Loucy (cell line): ENCODE results near the gene ALAS1.

Source experiments
- H2AFZ ChIP-seq: fragments of 200-600 bp; sonication (generic); 2 replicates; pipeline ENCODE4 v1.6.0; 2016; ENCODE audit warnings: antibody characterized with exemption, mild to moderate bottlenecking, low read length, moderate library complexity
- H3F3A ChIP-seq: fragments of 200-600 bp; 2 replicates; pipeline ENCODE4 v1.6.0; 2016; ENCODE audit warnings: antibody characterized with exemption, low read depth, mild to moderate bottlenecking
- H3K27me3 ChIP-seq: fragments of 200-600 bp; sonication (generic); 2 replicates; pipeline ENCODE4 v1.6.1; 2014; ENCODE audit warnings: low read length, mild to moderate bottlenecking; ENCODE audit not compliant: insufficient read depth, poor library complexity, severe bottlenecking
- H3K36me3 ChIP-seq: fragments of 200-600 bp; sonication (generic); 2 replicates; pipeline ENCODE4 v1.6.1; 2016; ENCODE audit warnings: low read length; ENCODE audit not compliant: insufficient read depth
- H3K4me1 ChIP-seq: fragments of 200-600 bp; sonication (generic); 2 replicates; pipeline ENCODE4 v1.5.1; 2014; ENCODE audit warnings: low read length, mild to moderate bottlenecking; ENCODE audit not compliant: insufficient read depth, poor library complexity, severe bottlenecking
- H3K4me2 ChIP-seq: fragments of 200-600 bp; sonication (generic); 2 replicates; pipeline ENCODE4 v1.6.0; 2014; ENCODE audit warnings: antibody characterized with exemption, low read length, low read depth, mild to moderate bottlenecking; ENCODE audit not compliant: poor library complexity, severe bottlenecking
- H3K4me3 ChIP-seq: fragments of 200-600 bp; sonication (generic); 2 replicates; pipeline ENCODE4 v1.5.1; 2014; ENCODE audit warnings: low read length, mild to moderate bottlenecking, mixed read lengths; ENCODE audit not compliant: poor library complexity, severe bottlenecking
- H3K79me2 ChIP-seq: fragments of 200-600 bp; sonication (generic); 2 replicates; pipeline ENCODE4 v1.6.1; 2014; ENCODE audit warnings: low read length; ENCODE audit not compliant: insufficient read depth
- H3K9ac ChIP-seq: fragments of 200-600 bp; sonication (generic); 2 replicates; pipeline ENCODE4 v1.6.0; 2014; ENCODE audit warnings: mild to moderate bottlenecking, low read depth, low read length, moderate library complexity; ENCODE audit not compliant: poor library complexity, severe bottlenecking
- H3K9me2 ChIP-seq: fragments of 200-600 bp; sonication (generic); replicated peaks from 2 replicates; pipeline ENCODE4 v1.6.1; 2016; ENCODE audit warnings: low read depth, low read length, mixed read lengths
- H3K9me3 ChIP-seq: fragments of 200-600 bp; sonication (generic); 2 replicates; pipeline ENCODE4 v1.6.1; 2014; ENCODE audit warnings: mild to moderate bottlenecking, antibody characterized with exemption, low read length, low read depth; ENCODE audit not compliant: insufficient read depth
- H4K20me1 ChIP-seq: fragments of 200-600 bp; sonication (generic); 2 replicates; pipeline ENCODE4 v1.6.0; 2014; ENCODE audit warnings: antibody characterized with exemption, low read length, mild to moderate bottlenecking; ENCODE audit not compliant: insufficient read depth, poor library complexity, severe bottlenecking
- CTCF ChIP-seq: fragments of 200-600 bp; sonication (generic); conservative IDR thresholded peaks from 2 replicates; pipeline ENCODE4 v1.5.1; 2014; ENCODE audit warnings: mild to moderate bottlenecking, antibody characterized with exemption, low read length
- EZH2phosphoT487 ChIP-seq: fragments of 200-600 bp; IDR thresholded peaks from 2 replicates; pipeline ENCODE4 v1.6.1; 2018; ENCODE audit warnings: antibody characterized with exemption, mild to moderate bottlenecking, moderate library complexity, borderline replicate concordance

The ALAS1 gene

GRCh38 chr3:52191663-52192062 lies 6.3 kb upstream of the ALAS1 start:
- H4K20me1 ChIP-seq = no peaks in the 10 kb centered on the region
- no peaks in the 10 kb centered on the region for H3K36me3 ChIP-seq
- H3K4me3 ChIP-seq = no peak overlapping the region
- no peak for TF ChIP-seq CTCF
- no peak for TF ChIP-seq EZH2phosphoT487
- no peaks in the 10 kb centered on the region for H3K27me3 ChIP-seq
- H3K4me2 ChIP-seq = no peak overlapping the region
- H3K4me1 ChIP-seq = no peaks in the 10 kb centered on the region
- H3F3A ChIP-seq = no peaks in the 10 kb centered on the region
- H3K9me3 ChIP-seq = no peaks in the 10 kb centered on the region
- no peaks in the 10 kb centered on the region for H3K79me2 ChIP-seq
- no peak overlapping the region for H3K9ac ChIP-seq
- no peak overlapping the region for H2AFZ ChIP-seq
- H3K9me2 ChIP-seq = no peaks in the 10 kb centered on the region

GRCh38 chr3:52193065-52193464 lies 4.9 kb upstream of the ALAS1 start:
- H3K79me2 ChIP-seq = peaks cover 1% of the 10 kb centered on the region
- no peaks in the 10 kb centered on the region for H4K20me1 ChIP-seq
- peaks cover 8% of the 10 kb centered on the region for H3K4me1 ChIP-seq
- H3K36me3 ChIP-seq = no peaks in the 10 kb centered on the region
- H3K27me3 ChIP-seq = no peaks in the 10 kb centered on the region
- H3K4me2 ChIP-seq = no peak overlapping the region
- no peak overlapping the region for H3K4me3 ChIP-seq
- H3F3A ChIP-seq = no peaks in the 10 kb centered on the region
- no peaks in the 10 kb centered on the region for H3K9me2 ChIP-seq
- H3K9ac ChIP-seq = no peak overlapping the region
- TF ChIP-seq CTCF (no peak), EZH2phosphoT487 (no peak)
- H2AFZ ChIP-seq = no peak overlapping the region
- H3K9me3 ChIP-seq = no peaks in the 10 kb centered on the region

GRCh38 chr3:52194485-52195290 lies 3.3 kb upstream of the ALAS1 start:
- H3K9ac ChIP-seq = no peak overlapping the region
- H3F3A ChIP-seq = no peaks in the 10 kb centered on the region
- H3K4me2 ChIP-seq = no peak overlapping the region
- H3K9me3 ChIP-seq = no peaks in the 10 kb centered on the region
- peaks cover 21% of the 10 kb centered on the region for H3K4me1 ChIP-seq
- H3K36me3 ChIP-seq = no peaks in the 10 kb centered on the region
- TF ChIP-seq CTCF (no peak), EZH2phosphoT487 (no peak)
- peaks cover 14% of the 10 kb centered on the region for H4K20me1 ChIP-seq
- no peaks in the 10 kb centered on the region for H3K27me3 ChIP-seq
- H3K4me3 ChIP-seq = no peak overlapping the region
- no peak overlapping the region for H2AFZ ChIP-seq
- no peaks in the 10 kb centered on the region for H3K9me2 ChIP-seq
- peaks cover 18% of the 10 kb centered on the region for H3K79me2 ChIP-seq
